K562 (cell line): ENCODE data around the gene ULBP2. TPM values are rescaled to one million over a fixed set of nuclear protein-coding genes. Genes with fewer than 3 reads are reported as not detected.

Experiments used
- CHD1 ChIP-seq: fragments of 200-600 bp; sonication (generic); IDR thresholded peaks from one replicate; pipeline ENCODE4 v1.6.1; 2012; ENCODE audit warnings: mild to moderate bottlenecking, moderate library complexity, low read length, inconsistent platforms
- FOS ChIP-seq: IDR thresholded peaks from 3 replicates; pipeline ENCODE4 v1.6.1; 2011; ENCODE audit not compliant: insufficient read length; ENCODE audit errors: extremely low read depth
- PURB ChIP-seq: sonication (generic); formaldehyde crosslinking; IDR thresholded peaks from 2 replicates; pipeline ENCODE4 v1.9.0; 2021; ENCODE audit warnings: low read depth, mild to moderate bottlenecking, missing genetic modification reagents
- STAT5A ChIP-seq: IDR thresholded peaks from 2 replicates; pipeline ENCODE4 v1.6.1; 2012; ENCODE audit warnings: low read length, inconsistent platforms, borderline replicate concordance
- ZFP36 ChIP-seq: fragments of 150-350 bp; IDR thresholded peaks from 2 replicates; pipeline ENCODE4 v1.6.1; 2018; ENCODE audit warnings: low read length, low read depth; ENCODE audit not compliant: partially characterized antibody
- ZNF668 ChIP-seq: fragments of 250-450 bp; sonication (Bioruptor Pico); IDR thresholded peaks from 2 replicates; pipeline ENCODE4 v1.8.0; 2022; ENCODE audit warnings: mild to moderate bottlenecking, inconsistent platforms
- polyA plus RNA-seq, 8 experiments: library from polyadenylated mRNA; depleted of rRNA in 4 of 8; stranded (reverse) in 5 of 8; unstranded in 3 of 8; fragments of >200 nt; fragmentation: Nextera tagmentation in 2 of 8; fragmentation: Illumina TruSeq in 1 of 8; extraction: Ambion mirVana in 2 of 8; extraction: Trizol in 1 of 8; gene quantifications; 2 replicates each; pipeline versions ENCODE4 v1.2.1 to v1.2.3, GENCODE V29; 2011 to 2014; ENCODE audit warnings: inconsistent platforms in 1 of 8, missing spikeins in 1 of 8
- total RNA-seq, 7 experiments: library from RNA; depleted of rRNA in 6 of 7; stranded (reverse); fragments of >200 nt in 6 of 7; fragmentation: Illumina TruSeq in 2 of 7; extraction: Trizol in 2 of 7; gene quantifications; 2 replicates each; pipeline versions ENCODE4 v1.2.1 to v1.2.3, GENCODE V29; 2011 to 2021; ENCODE audit warnings: low replicate concordance in 1 of 7
- TF ChIP-seq, protein P1 (sequence below): sonication (generic); formaldehyde crosslinking; IDR thresholded peaks from 2 replicates; pipeline ENCODE4 v1.8.1; 2022; ENCODE audit warnings: missing genetic modification reagents
- TF ChIP-seq, protein P2 (sequence below): fragments of 450-650 bp; IDR thresholded peaks from 2 replicates; pipeline ENCODE4 v1.6.1; 2017; ENCODE audit warnings: antibody characterized with exemption
- TF ChIP-seq, protein P3 (sequence below): sonication (generic); formaldehyde crosslinking; IDR thresholded peaks from 2 replicates; pipeline ENCODE4 v1.8.0; 2022; ENCODE audit warnings: mild to moderate bottlenecking, missing genetic modification reagents
- TF ChIP-seq, protein P4 (sequence below): fragments of 200-800 bp; sonication (Bioruptor generic); IDR thresholded peaks from 2 replicates; pipeline ENCODE4 v1.6.1; 2016; ENCODE audit warnings: missing genetic modification characterization, missing compliant biosample characterization

ULBP2 gene
- total and polyA plus RNA-seq, 9 of the 15 experiments (the other 6 are each of a cell fraction or from before 2014, with no cell fraction given): 0.50 to 5.3 (median 1.2) TPM

GRCh38 chr6:149934249-149935156 lies 7.3 kb upstream of the ULBP2 start (continued):
- TF ChIP-seq FOS (no peak), PURB (CRISPR knock-in tag) (no peak), ZFP36 (no peak), STAT5A (no peak), CHD1 (no peak), ZNF668 (CRISPR knock-in tag) (no peak)
- TF ChIP-seq, protein P1, sequence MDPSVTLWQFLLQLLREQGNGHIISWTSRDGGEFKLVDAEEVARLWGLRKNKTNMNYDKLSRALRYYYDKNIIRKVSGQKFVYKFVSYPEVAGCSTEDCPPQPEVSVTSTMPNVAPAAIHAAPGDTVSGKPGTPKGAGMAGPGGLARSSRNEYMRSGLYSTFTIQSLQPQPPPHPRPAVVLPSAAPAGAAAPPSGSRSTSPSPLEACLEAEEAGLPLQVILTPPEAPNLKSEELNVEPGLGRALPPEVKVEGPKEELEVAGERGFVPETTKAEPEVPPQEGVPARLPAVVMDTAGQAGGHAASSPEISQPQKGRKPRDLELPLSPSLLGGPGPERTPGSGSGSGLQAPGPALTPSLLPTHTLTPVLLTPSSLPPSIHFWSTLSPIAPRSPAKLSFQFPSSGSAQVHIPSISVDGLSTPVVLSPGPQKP (CRISPR knock-in tag): no peak
- TF ChIP-seq, protein P2, sequence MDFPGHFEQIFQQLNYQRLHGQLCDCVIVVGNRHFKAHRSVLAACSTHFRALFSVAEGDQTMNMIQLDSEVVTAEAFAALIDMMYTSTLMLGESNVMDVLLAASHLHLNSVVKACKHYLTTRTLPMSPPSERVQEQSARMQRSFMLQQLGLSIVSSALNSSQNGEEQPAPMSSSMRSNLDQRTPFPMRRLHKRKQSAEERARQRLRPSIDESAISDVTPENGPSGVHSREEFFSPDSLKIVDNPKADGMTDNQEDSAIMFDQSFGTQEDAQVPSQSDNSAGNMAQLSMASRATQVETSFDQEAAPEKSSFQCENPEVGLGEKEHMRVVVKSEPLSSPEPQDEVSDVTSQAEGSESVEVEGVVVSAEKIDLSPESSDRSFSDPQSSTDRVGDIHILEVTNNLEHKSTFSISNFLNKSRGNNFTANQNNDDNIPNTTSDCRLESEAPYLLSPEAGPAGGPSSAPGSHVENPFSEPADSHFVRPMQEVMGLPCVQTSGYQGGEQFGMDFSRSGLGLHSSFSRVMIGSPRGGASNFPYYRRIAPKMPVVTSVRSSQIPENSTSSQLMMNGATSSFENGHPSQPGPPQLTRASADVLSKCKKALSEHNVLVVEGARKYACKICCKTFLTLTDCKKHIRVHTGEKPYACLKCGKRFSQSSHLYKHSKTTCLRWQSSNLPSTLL: no peak
- TF ChIP-seq, protein P3, sequence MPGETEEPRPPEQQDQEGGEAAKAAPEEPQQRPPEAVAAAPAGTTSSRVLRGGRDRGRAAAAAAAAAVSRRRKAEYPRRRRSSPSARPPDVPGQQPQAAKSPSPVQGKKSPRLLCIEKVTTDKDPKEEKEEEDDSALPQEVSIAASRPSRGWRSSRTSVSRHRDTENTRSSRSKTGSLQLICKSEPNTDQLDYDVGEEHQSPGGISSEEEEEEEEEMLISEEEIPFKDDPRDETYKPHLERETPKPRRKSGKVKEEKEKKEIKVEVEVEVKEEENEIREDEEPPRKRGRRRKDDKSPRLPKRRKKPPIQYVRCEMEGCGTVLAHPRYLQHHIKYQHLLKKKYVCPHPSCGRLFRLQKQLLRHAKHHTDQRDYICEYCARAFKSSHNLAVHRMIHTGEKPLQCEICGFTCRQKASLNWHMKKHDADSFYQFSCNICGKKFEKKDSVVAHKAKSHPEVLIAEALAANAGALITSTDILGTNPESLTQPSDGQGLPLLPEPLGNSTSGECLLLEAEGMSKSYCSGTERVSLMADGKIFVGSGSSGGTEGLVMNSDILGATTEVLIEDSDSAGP (CRISPR knock-in tag): no peak
- TF ChIP-seq, protein P4, sequence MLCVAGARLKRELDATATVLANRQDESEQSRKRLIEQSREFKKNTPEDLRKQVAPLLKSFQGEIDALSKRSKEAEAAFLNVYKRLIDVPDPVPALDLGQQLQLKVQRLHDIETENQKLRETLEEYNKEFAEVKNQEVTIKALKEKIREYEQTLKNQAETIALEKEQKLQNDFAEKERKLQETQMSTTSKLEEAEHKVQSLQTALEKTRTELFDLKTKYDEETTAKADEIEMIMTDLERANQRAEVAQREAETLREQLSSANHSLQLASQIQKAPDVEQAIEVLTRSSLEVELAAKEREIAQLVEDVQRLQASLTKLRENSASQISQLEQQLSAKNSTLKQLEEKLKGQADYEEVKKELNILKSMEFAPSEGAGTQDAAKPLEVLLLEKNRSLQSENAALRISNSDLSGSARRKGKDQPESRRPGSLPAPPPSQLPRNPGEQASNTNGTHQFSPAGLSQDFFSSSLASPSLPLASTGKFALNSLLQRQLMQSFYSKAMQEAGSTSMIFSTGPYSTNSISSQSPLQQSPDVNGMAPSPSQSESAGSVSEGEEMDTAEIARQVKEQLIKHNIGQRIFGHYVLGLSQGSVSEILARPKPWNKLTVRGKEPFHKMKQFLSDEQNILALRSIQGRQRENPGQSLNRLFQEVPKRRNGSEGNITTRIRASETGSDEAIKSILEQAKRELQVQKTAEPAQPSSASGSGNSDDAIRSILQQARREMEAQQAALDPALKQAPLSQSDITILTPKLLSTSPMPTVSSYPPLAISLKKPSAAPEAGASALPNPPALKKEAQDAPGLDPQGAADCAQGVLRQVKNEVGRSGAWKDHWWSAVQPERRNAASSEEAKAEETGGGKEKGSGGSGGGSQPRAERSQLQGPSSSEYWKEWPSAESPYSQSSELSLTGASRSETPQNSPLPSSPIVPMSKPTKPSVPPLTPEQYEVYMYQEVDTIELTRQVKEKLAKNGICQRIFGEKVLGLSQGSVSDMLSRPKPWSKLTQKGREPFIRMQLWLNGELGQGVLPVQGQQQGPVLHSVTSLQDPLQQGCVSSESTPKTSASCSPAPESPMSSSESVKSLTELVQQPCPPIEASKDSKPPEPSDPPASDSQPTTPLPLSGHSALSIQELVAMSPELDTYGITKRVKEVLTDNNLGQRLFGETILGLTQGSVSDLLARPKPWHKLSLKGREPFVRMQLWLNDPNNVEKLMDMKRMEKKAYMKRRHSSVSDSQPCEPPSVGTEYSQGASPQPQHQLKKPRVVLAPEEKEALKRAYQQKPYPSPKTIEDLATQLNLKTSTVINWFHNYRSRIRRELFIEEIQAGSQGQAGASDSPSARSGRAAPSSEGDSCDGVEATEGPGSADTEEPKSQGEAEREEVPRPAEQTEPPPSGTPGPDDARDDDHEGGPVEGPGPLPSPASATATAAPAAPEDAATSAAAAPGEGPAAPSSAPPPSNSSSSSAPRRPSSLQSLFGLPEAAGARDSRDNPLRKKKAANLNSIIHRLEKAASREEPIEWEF: no peak
